GM12878 (cell line): ENCODE results near the gene PGLYRP3. TPM values are rescaled to one million over a fixed set of nuclear protein-coding genes. Genes with fewer than 3 reads are reported as not detected.

Experiments used
- ATAC-seq: fragments of 200-7000 bp; cut with Tn5 transposase; 3 replicates; pipeline ENCODE4 v1.9.1; 2020; ENCODE audit warnings: mild to moderate bottlenecking, moderate library complexity
- BruUV-seq: library from RNA; stranded (reverse); fragments of 400-500 nt; replicated peaks from 2 replicates; lab custom pipeline; 2021; lab: Mats Ljungman, UMichigan
- CTCF ChIA-PET: fragments of 300-600 bp; sonication (Branson Sonifier 250); formaldehyde crosslinking; extraction: SDS; loops from one replicate; lab custom pipeline; 2021; ENCODE audit warnings: inconsistent platforms; lab: Yijun Ruan, JAX
- POLR2A ChIA-PET: fragments of 350-600 bp; formaldehyde crosslinking; extraction: SDS; loops from one replicate; lab custom pipeline; 2021; ENCODE audit warnings: inconsistent platforms; lab: Charles Lee
- RAD21 ChIA-PET: fragments of 300-600 bp; sonication (Branson Sonifier 250); formaldehyde crosslinking; loops from one replicate; lab custom pipeline; 2023; ENCODE audit warnings: antibody characterized with exemption; ENCODE audit not compliant: unreplicated experiment; lab: Charles Lee
- SMC1A ChIA-PET: fragments of 300-600 bp; sonication (Branson Sonifier 250); formaldehyde crosslinking; loops from one replicate; lab custom pipeline; 2023; ENCODE audit not compliant: unreplicated experiment, uncharacterized antibody; lab: Charles Lee
- DNase-seq: peaks from one replicate; pipeline ENCODE4 v3.0.0-alpha.2; 2011; ENCODE audit warnings: low read depth, low spot score
- FAIRE-seq: peaks from 3 replicates; lab custom pipeline; 2011; peaks lifted over from hg19 to GRCh38; lab: Jason Lieb, UNC
- H2AFZ ChIP-seq: 2 replicates; pipeline ENCODE4 v1.6.0; 2011; ENCODE audit warnings: low read depth, low read length, control low read depth; ENCODE audit not compliant: control insufficient read depth
- H3K27ac ChIP-seq: 2 replicates; pipeline ENCODE4 v1.5.1; 2011; ENCODE audit warnings: control low read depth; ENCODE audit not compliant: control insufficient read depth, insufficient read depth
- H3K27me3 ChIP-seq, 2 experiments: replicated peaks in 1 of 2; 2 replicates each; pipeline versions ENCODE4 v1.6.0 to v1.6.1; 2011; ENCODE audit warnings: low read length in 1 of 2; ENCODE audit not compliant: control insufficient read depth in 2 of 2, insufficient read depth in 2 of 2
- H3K36me3 ChIP-seq, 2 experiments: 2 replicates each; pipeline ENCODE4 v1.5.1; 2011; ENCODE audit warnings: low read length in 1 of 2; ENCODE audit not compliant: control insufficient read depth in 2 of 2, insufficient read depth in 2 of 2
- H3K4me1 ChIP-seq: 2 replicates; pipeline ENCODE4 v1.6.1; 2011; ENCODE audit warnings: mild to moderate bottlenecking, low read length, moderate library complexity, mixed read lengths; ENCODE audit not compliant: control insufficient read depth, insufficient read depth
- H3K4me2 ChIP-seq: 2 replicates; pipeline ENCODE4 v1.6.0; 2011; ENCODE audit warnings: control low read depth; ENCODE audit not compliant: control insufficient read depth, insufficient read depth
- H3K4me3 ChIP-seq: fragments of 200-600 bp; sonication (generic); 2 replicates; pipeline ENCODE4 v1.5.1; 2016
- H3K79me2 ChIP-seq: 2 replicates; pipeline ENCODE4 v1.6.0; 2011; ENCODE audit warnings: low read length; ENCODE audit not compliant: control insufficient read depth, insufficient read depth
- H3K9ac ChIP-seq: 2 replicates; pipeline ENCODE4 v1.8.0; 2011; ENCODE audit warnings: low read length, control low read depth, mixed read lengths; ENCODE audit not compliant: control insufficient read depth, insufficient read depth
- H3K9me3 ChIP-seq: replicated peaks from 3 replicates; pipeline ENCODE4 v1.5.1; 2011; ENCODE audit warnings: mild to moderate bottlenecking, low read length; ENCODE audit not compliant: control insufficient read depth, insufficient read depth
- H4K20me1 ChIP-seq: 2 replicates; pipeline ENCODE4 v1.6.0; 2011; ENCODE audit not compliant: control insufficient read depth, insufficient read depth
- BACH1 ChIP-seq: fragments of 450-650 bp; IDR thresholded peaks from 2 replicates; pipeline ENCODE4 v1.6.1; 2017; ENCODE audit warnings: mild to moderate bottlenecking, borderline replicate concordance
- EED ChIP-seq: sonication (generic); IDR thresholded peaks from 2 replicates; pipeline ENCODE4 v1.6.1; 2016; ENCODE audit warnings: antibody characterized with exemption, low read depth
- ESRRA ChIP-seq: IDR thresholded peaks from 2 replicates; pipeline ENCODE4 v1.6.1; 2012; ENCODE audit warnings: mild to moderate bottlenecking, low read length, improper control_type of control experiment
- ETV6 ChIP-seq, 2 experiments: fragments of 450-650 bp in 1 of 2; IDR thresholded peaks in 1 of 2; conservative IDR thresholded peaks in 1 of 2; 2 replicates each; pipeline ENCODE4 v1.6.1; 2014; ENCODE audit warnings: antibody characterized with exemption in 1 of 2, borderline replicate concordance in 1 of 2, low read depth in 1 of 2, mild to moderate bottlenecking in 1 of 2, moderate library complexity in 1 of 2
- NFYB ChIP-seq: IDR thresholded peaks from 2 replicates; pipeline ENCODE4 v1.6.1; 2011; ENCODE audit warnings: low read depth, mild to moderate bottlenecking, low read length, improper control_type of control experiment, moderate library complexity; ENCODE audit not compliant: insufficient read depth
- NR2C1 ChIP-seq: fragments of 450-650 bp; IDR thresholded peaks from 2 replicates; pipeline ENCODE4 v1.6.1; 2017; ENCODE audit warnings: antibody characterized with exemption, mild to moderate bottlenecking, moderate library complexity
- PAX5 ChIP-seq: IDR thresholded peaks from 2 replicates; pipeline ENCODE4 v1.6.1; 2011; ENCODE audit warnings: low read depth, low read length, borderline replicate concordance
- POLR2A ChIP-seq: IDR thresholded peaks from 2 replicates; pipeline ENCODE4 v1.6.1; 2011; ENCODE audit warnings: low read depth, mild to moderate bottlenecking, low read length
- RAD21 ChIP-seq: IDR thresholded peaks from 2 replicates; pipeline ENCODE4 v1.6.1; 2011; ENCODE audit warnings: mild to moderate bottlenecking, low read depth, low read length, moderate library complexity; ENCODE audit not compliant: insufficient read depth
- RBBP5 ChIP-seq: fragments of 200-600 bp; sonication (generic); conservative IDR thresholded peaks from 2 replicates; pipeline ENCODE4 v1.6.1; 2016
- SMC3 ChIP-seq: IDR thresholded peaks from 2 replicates; pipeline ENCODE4 v1.6.1; 2011; ENCODE audit warnings: low read length, improper control_type of control experiment, borderline replicate concordance
- WGBS: methylation state at CpG from one replicate; pipeline ENCODE4 v1.1.6; 2016; ENCODE audit warnings: low lambda C conversion rate; ENCODE audit not compliant: insufficient replicate concordance, insufficient coverage; ENCODE audit errors: missing lambda C conversion rate; 5-methylcytosine and 5-hydroxymethylcytosine counted together
- in situ Hi-C: fragments of 300-500 bp; cut with MboI; formaldehyde crosslinking; loops from 9 replicates; pipeline ENCODE4 v1.14.3; 2018; ENCODE audit warnings: mixed read lengths
- intact Hi-C: fragments of 100-400 bp; cut with micrococcal nuclease; formaldehyde crosslinking; loops from one replicate; pipeline ENCODE4 v1.14.2; 2022; ENCODE audit not compliant: unreplicated experiment
- polyA plus RNA-seq, 11 experiments: library from polyadenylated mRNA; depleted of rRNA in 4 of 11; unstranded in 6 of 11; stranded (reverse) in 5 of 11; fragments of >200 nt; fragmentation: Nextera tagmentation in 4 of 11; fragmentation: Illumina TruSeq in 1 of 11; extraction: Ambion mirVana in 4 of 11; extraction: Trizol in 1 of 11; gene quantifications; 1 replicate in 1 of 11; 2 replicates in 10 of 11; pipeline versions ENCODE4 v1.2.1 to v1.2.3, GENCODE V29; 2011 to 2016; ENCODE audit warnings: inconsistent platforms in 2 of 11, missing spikeins in 2 of 11, low read depth in 1 of 11
- total RNA-seq, 4 experiments: library from RNA; depleted of rRNA in 3 of 4; stranded (reverse); fragments of >200 nt in 3 of 4; fragmentation: Illumina TruSeq in 1 of 4; extraction: Trizol in 1 of 4; gene quantifications; 2 replicates each; pipeline versions ENCODE4 v1.2.1 to v1.2.3, GENCODE V29; 2013 to 2021
- TF ChIP-seq, protein P1 (sequence below): fragments of 450-650 bp; IDR thresholded peaks from 2 replicates; pipeline ENCODE4 v1.6.1; 2014; ENCODE audit warnings: mild to moderate bottlenecking
- TF ChIP-seq, protein P2 (sequence below): fragments of 450-650 bp; IDR thresholded peaks from 2 replicates; pipeline ENCODE4 v1.6.1; 2017; ENCODE audit warnings: mild to moderate bottlenecking, moderate library complexity

PGLYRP3 gene
- total and polyA plus RNA-seq, 10 of the 15 experiments (the other 5 are each of a cell fraction or from before 2014, with no cell fraction given) = 0.10 to 0.49 (median 0.18) TPM; not detected in 7

DNA sequence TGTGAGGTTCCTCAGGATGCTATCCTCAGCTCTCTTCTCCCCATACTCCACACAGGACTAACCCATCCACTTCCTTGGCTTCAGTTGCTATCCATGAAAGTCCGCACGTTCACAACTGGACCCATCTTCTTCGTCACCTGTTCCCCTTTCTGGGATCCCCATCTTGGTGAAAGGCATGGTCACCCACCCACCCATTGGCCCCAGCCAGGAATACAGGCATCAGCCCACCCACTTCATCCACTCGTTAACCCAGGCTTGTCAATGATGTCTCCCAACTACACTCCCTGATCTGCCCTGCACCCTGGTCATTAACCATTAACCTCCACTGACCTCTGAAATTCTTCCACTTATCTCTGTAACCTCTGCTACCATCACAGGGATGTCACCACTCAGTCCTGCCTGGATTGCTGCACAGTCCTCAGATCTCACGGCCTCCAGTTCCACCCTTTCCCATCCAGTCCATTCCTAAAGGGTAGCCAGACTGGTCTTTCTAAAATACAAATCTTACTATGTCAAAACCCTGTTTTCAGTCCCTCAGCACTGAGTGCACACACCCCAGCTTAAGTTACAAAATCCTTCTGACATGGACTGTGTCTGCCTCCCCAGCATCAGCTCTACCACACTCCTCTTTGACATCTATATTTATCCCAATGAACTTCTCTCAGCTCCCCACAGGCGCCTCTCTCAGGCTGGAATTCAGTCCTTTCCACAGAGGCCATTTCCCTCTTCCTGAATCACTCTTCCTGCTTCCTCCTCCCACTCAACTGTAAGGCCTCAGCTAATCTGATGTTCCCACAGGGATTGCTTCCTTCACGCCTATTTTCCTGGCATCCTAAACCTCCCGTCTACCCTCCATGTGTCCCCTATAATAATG lies 25.5 kb upstream of the PGLYRP3 start:
- FAIRE-seq (no peak), DNase-seq (no peak), ATAC-seq (no peak)
- H3K4me2 ChIP-seq = no peak overlapping the region
- H4K20me1 ChIP-seq = no peaks in the 10 kb centered on the region
- H3K4me1 ChIP-seq = peaks cover 9% of the 10 kb centered on the region
- BruUV-seq = no TSS peak
- H3K4me3 ChIP-seq = no peak overlapping the region
- no peak overlapping the region for H2AFZ ChIP-seq
- SMC1A ChIA-PET = interaction anchor here (1.0 to 2.5 kb wide), 7 partner anchors 8 to 75 kb away, joined by 3 to 10 read pairs (median 5); no protein-coding TSS in a partner anchor
- in situ Hi-C loops = no loop called here
- H3K27ac ChIP-seq = no peak overlapping the region
- CTCF ChIA-PET = interaction anchor here (1.7 to 4.8 kb wide), 3 partner anchors 15 to 128 kb away, joined by 4 to 24 read pairs (median 14); no protein-coding TSS in a partner anchor
- intact Hi-C loops = no loop called here
- RAD21 ChIA-PET = interaction anchor here (0.6 to 2.4 kb wide), 2 partner anchors 8 to 157 kb away, joined by 3 to 12 read pairs; no protein-coding TSS in a partner anchor
- H3K9ac ChIP-seq = no peak overlapping the region
- H3K36me3 ChIP-seq = no peaks in the 10 kb centered on the region
- TF ChIP-seq NFYB (no peak), NR2C1 (no peak), RBBP5 (no peak), SMC3 (no peak), POLR2A (no peak), ESRRA (no peak), BACH1 (no peak), ETV6 (conservative IDR thresholded peaks at IDR 0.05 in 1 of 2, IDR thresholded peaks at IDR 0.05 in 1 of 2; ENCODE audit: borderline replicate concordance in 1 of 2, low read depth in 1 of 2) (no peak), PAX5 (no peak), EED (no peak), RAD21 (no peak)
- TF ChIP-seq, protein P1, sequence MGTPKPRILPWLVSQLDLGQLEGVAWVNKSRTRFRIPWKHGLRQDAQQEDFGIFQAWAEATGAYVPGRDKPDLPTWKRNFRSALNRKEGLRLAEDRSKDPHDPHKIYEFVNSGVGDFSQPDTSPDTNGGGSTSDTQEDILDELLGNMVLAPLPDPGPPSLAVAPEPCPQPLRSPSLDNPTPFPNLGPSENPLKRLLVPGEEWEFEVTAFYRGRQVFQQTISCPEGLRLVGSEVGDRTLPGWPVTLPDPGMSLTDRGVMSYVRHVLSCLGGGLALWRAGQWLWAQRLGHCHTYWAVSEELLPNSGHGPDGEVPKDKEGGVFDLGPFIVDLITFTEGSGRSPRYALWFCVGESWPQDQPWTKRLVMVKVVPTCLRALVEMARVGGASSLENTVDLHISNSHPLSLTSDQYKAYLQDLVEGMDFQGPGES = no peak
- TF ChIP-seq, protein P2, sequence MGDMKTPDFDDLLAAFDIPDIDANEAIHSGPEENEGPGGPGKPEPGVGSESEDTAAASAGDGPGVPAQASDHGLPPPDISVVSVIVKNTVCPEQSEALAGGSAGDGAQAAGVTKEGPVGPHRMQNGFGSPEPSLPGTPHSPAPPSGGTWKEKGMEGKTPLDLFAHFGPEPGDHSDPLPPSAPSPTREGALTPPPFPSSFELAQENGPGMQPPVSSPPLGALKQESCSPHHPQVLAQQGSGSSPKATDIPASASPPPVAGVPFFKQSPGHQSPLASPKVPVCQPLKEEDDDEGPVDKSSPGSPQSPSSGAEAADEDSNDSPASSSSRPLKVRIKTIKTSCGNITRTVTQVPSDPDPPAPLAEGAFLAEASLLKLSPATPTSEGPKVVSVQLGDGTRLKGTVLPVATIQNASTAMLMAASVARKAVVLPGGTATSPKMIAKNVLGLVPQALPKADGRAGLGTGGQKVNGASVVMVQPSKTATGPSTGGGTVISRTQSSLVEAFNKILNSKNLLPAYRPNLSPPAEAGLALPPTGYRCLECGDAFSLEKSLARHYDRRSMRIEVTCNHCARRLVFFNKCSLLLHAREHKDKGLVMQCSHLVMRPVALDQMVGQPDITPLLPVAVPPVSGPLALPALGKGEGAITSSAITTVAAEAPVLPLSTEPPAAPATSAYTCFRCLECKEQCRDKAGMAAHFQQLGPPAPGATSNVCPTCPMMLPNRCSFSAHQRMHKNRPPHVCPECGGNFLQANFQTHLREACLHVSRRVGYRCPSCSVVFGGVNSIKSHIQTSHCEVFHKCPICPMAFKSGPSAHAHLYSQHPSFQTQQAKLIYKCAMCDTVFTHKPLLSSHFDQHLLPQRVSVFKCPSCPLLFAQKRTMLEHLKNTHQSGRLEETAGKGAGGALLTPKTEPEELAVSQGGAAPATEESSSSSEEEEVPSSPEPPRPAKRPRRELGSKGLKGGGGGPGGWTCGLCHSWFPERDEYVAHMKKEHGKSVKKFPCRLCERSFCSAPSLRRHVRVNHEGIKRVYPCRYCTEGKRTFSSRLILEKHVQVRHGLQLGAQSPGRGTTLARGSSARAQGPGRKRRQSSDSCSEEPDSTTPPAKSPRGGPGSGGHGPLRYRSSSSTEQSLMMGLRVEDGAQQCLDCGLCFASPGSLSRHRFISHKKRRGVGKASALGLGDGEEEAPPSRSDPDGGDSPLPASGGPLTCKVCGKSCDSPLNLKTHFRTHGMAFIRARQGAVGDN = no peak
- no peaks in the 10 kb centered on the region for H3K9me3 ChIP-seq
- H3K79me2 ChIP-seq = peaks cover 14% of the 10 kb centered on the region
- POLR2A ChIA-PET = interaction anchor here (0.6 kb wide), 1 partner anchor 1531 kb away, joined by 3 read pairs; no protein-coding TSS in a partner anchor
- 41% methylated on average over 8 of the region's 8 CpGs for WGBS
- no peaks in the 10 kb centered on the region for H3K27me3 ChIP-seq
